Ovary (tissue), 9 donors: ENCODE results near the gene NPC2. TPM values are rescaled to one million over a fixed set of nuclear protein-coding genes. Genes with fewer than 3 reads are reported as not detected.

Experiments
- DNase-seq, 5 donors: peaks; one replicate each; pipeline ENCODE4 v3.0.0-alpha.2; 2019 to 2020
- H3K27ac ChIP-seq, 2 donors: fragments of 200-600 bp; one replicate each; pipeline versions ENCODE4 v1.5.1 to v1.8.0; 2019 to 2022
- H3K27me3 ChIP-seq: fragments of 200-600 bp; one replicate; pipeline ENCODE4 v1.8.0; 2022
- H3K36me3 ChIP-seq: fragments of 200-600 bp; sonication (generic); one replicate; pipeline ENCODE4 v1.5.1; 2019
- H3K4me1 ChIP-seq: one replicate; pipeline ENCODE4 v1.8.1; 2013; ENCODE audit warnings: mild to moderate bottlenecking, moderate library complexity; ENCODE audit not compliant: insufficient read depth
- H3K4me3 ChIP-seq: fragments of 200-600 bp; sonication (generic); one replicate; pipeline ENCODE4 v1.5.1; 2017
- H3K9me3 ChIP-seq, 2 donors: fragments of 200-600 bp in 1 of 2; sonication (generic) in 1 of 2; one replicate each; pipeline versions ENCODE4 v1.5.1 to v1.8.1; 2013 to 2019; ENCODE audit warnings: mild to moderate bottlenecking in 1 of 2, moderate library complexity in 1 of 2
- CTCF ChIP-seq, 3 donors: fragments of 450-650 bp in 2 of 3; fragments of 200-600 bp in 1 of 3; IDR thresholded peaks; one replicate each; pipeline versions ENCODE4 v1.5.1 to v1.8.0; 2016 to 2022; ENCODE audit warnings: antibody characterized with exemption in 3 of 3, mild to moderate bottlenecking in 1 of 3
- EP300 ChIP-seq: sonication (generic); formaldehyde crosslinking; IDR thresholded peaks from one replicate; pipeline ENCODE4 v1.6.1; 2017; ENCODE audit warnings: antibody characterized with exemption
- POLR2A ChIP-seq: fragments of 450-650 bp; IDR thresholded peaks from one replicate; pipeline ENCODE4 v1.6.1; 2017; ENCODE audit warnings: antibody characterized with exemption, mild to moderate bottlenecking, moderate library complexity
- WGBS, 3 donors: extraction: QIAGEN DNeasy Blood & Tissue Kit in 1 of 3; methylation state at CpG; one replicate each; pipeline versions ENCODE4 v1.1.5 to v1.1.7; 2013 to 2017; 5-methylcytosine and 5-hydroxymethylcytosine counted together
- intact Hi-C, 4 donors: fragments of 100-400 bp; cut with DNase I; formaldehyde crosslinking; loops; one replicate each; pipeline versions ENCODE4 v1.11.0 to v1.15.1; 2022 to 2023
- polyA plus RNA-seq, 2 donors: library from polyadenylated mRNA; stranded (reverse); fragments of 200-250 nt in 1 of 2; fragments of 350-450 nt in 1 of 2; fragmentation: Illumina TruSeq in 1 of 2; extraction: RNeasy Lipid Tissue Mini Kit (QIAGEN cat#74804) in 1 of 2; gene quantifications; one replicate each; pipeline ENCODE4 v1.2.3, GENCODE V29; 2013 to 2014
- total RNA-seq, 7 donors: library from RNA; depleted of rRNA in 2 of 7; stranded (reverse); fragments of >200 nt in 2 of 7; fragmentation: NEBNext Ultra II Directional in 3 of 7; extraction: Animal tissue kit (Norgen Biotek cat#: 25700) in 3 of 7; gene quantifications; one replicate each; pipeline versions ENCODE4 v1.1.0 to v1.2.4, GENCODE V29; 2016 to 2023
- donor health status: DM: no; HTN: no; CAD: no; lungs with moderate emphysema.
- donor health status: DM: no; HTN: no; CAD: no.
- donor health status: Bipolar disorder and iron deficiency.
- donor health status: DM: yes; HTN: yes; CAD: no.
- donor health status: DM: no; HTN: no; CAD: no.
- donor health status: DM: yes; HTN: yes; CAD: no.

Gene NPC2
- total and polyA plus RNA-seq, 9 donors, result 175 to 506 (median 243) TPM

GRCh38 chr14:74501135-74501614 lies 8.1 kb upstream of the NPC2 start:
- H3K27ac ChIP-seq, result no peak overlapping the region
- peak; percentile 89 to 93 (median 92) for DNase-seq
- H3K4me1 ChIP-seq, result peaks cover 3% of the 10 kb centered on the region

GRCh38 chr14:74500417-74501134 lies 7.5 kb upstream of the NPC2 start:
- H3K27ac ChIP-seq, result no peak overlapping the region

More at GRCh38 chr14:74501135-74501614, 8.1 kb upstream of the NPC2 start:
- WGBS, 3 donors, result 14 to 21% (median 17%) methylated on average over 16 of the region's 16 CpGs
- no peak overlapping the region for H3K4me3 ChIP-seq
- H3K36me3 ChIP-seq, result no peaks in the 10 kb centered on the region
- TF ChIP-seq CTCF (IDR thresholded peaks at IDR 0.05) (peak; percentile 73 to 81 (median 77)), EP300 (no peak)
- H3K27me3 ChIP-seq, result no peaks in the 10 kb centered on the region
- intact Hi-C loops, result loop anchor here in 2 of 4 donors (5.0 to 10.0 kb wide), 2 partner anchors 111 to 214 kb away; partner anchors contain the start of genes LTBP2 (in 2 of the 2), AREL1 (in 1 of the 2) and FCF1 (in 1 of the 2)
- no peaks in the 10 kb centered on the region for H3K9me3 ChIP-seq

GRCh38 chr14:74495356-74495755 lies 2.3 kb upstream of the NPC2 start:
- TF ChIP-seq EP300 (no peak), POLR2A (no peak), CTCF (IDR thresholded peaks at IDR 0.05) (no peak)
- WGBS, 3 donors, result 16 to 42% (median 21%) methylated on average over 2 of the region's 2 CpGs
- Histone ChIP-seq H3K9me3 (no peaks in the 10 kb centered on the region), H3K27me3 (no peaks in the 10 kb centered on the region), H3K4me3 (no peak overlapping the region), H3K36me3 (no peaks in the 10 kb centered on the region), H3K27ac (no peak overlapping the region), H3K4me1 (peaks cover 5% of the 10 kb centered on the region)
- no peak for DNase-seq
- intact Hi-C loops, result no loop called here

More at GRCh38 chr14:74500417-74501134, 7.5 kb upstream of the NPC2 start:
- Histone ChIP-seq H3K9me3 (no peaks in the 10 kb centered on the region), H3K36me3 (no peaks in the 10 kb centered on the region), H3K4me1 (peaks cover 3% of the 10 kb centered on the region), H3K4me3 (no peak overlapping the region), H3K27me3 (no peaks in the 10 kb centered on the region)
- 82 to 84% (median 83%) methylated on average over 10 of the region's 10 CpGs for WGBS, 3 donors
- no peak for TF ChIP-seq CTCF (IDR thresholded peaks at IDR 0.05)
- no peak for TF ChIP-seq EP300
- TF ChIP-seq POLR2A, result no peak
- DNase-seq, result peak in 2 of 5 donors; percentile 18 to 36
- intact Hi-C loops, result loop anchor here in 2 of 4 donors (5.0 to 10.0 kb wide), 2 partner anchors 112 to 214 kb away; partner anchors contain the start of genes LTBP2 (in 2 of the 2), AREL1 (in 1 of the 2) and FCF1 (in 1 of the 2)

- intact Hi-C loops, result loop anchor here in 1 of 4 donors (5.0 kb wide), 1 partner anchor 119 kb away; the partner anchor contains the start of gene LTBP2
- WGBS, 3 donors, result 0 to 1% (median 0%) methylated on average over 60 to 73 of the region's 73 CpGs
- peak within 1 kb of the TSS; percentile 87 for H3K4me3 ChIP-seq
- H3K27ac ChIP-seq, result peak within 1 kb of the TSS; percentile 80 to 82
- H3K9me3 ChIP-seq, result no peaks in the 10 kb centered on the region
- TF ChIP-seq POLR2A (peak; percentile 85), EP300 (no peak)
- peak; percentile 99 for DNase-seq
- no peaks in the 10 kb centered on the region for H3K36me3 ChIP-seq
- peaks cover 5% of the 10 kb centered on the region for H3K4me1 ChIP-seq
- no peaks in the 10 kb centered on the region for H3K27me3 ChIP-seq
Observed at GRCh38 chr14:74493343-74494261, 497 bp upstream of the NPC2 start, which contains the start of gene ISCA2. Gene ISCA2, plus strand, starts transcription at chr14:74493765. Its CDS starts 10 bp downstream, at chr14:74493775.
